Endothelial cell of umbilical vein (primary cell): ENCODE results near the gene ZBTB7A.

Experiments used
- CTCF ChIP-seq, 2 donors: IDR thresholded peaks; 1 replicate in 1 of 2; 2 replicates in 1 of 2; pipeline ENCODE4 v1.5.1; 2011; ENCODE audit warnings: low read length in 2 of 2, mild to moderate bottlenecking in 2 of 2, moderate library complexity in 2 of 2, control low read depth in 1 of 2, inconsistent platforms in 1 of 2, low read depth in 1 of 2; ENCODE audit not compliant: insufficient read depth in 1 of 2; ENCODE audit errors: extremely low read depth in 1 of 2
- FOS ChIP-seq: IDR thresholded peaks from 2 replicates; pipeline ENCODE4 v1.6.1; 2011; ENCODE audit warnings: mild to moderate bottlenecking, low read length, moderate library complexity, borderline replicate concordance; ENCODE audit not compliant: insufficient read depth
- MYC ChIP-seq: IDR thresholded peaks from one replicate; pipeline ENCODE4 v1.6.1; 2011; ENCODE audit warnings: mild to moderate bottlenecking, low read depth, low read length

- TF ChIP-seq CTCF (IDR thresholded peaks at IDR 0.05; ENCODE audit: extremely low read depth in 1 of 2, insufficient read depth in 1 of 2, low read depth in 1 of 2, low read length in 2 of 2) (no peak), FOS (peak; percentile 37), MYC (no peak)
Measured at GRCh38 chr19:4075373-4075772, 8.7 kb upstream of the ZBTB7A start.
